Right lung (tissue), 10 donors: ENCODE results near the gene LRRC66. TPM values are rescaled to one million over a fixed set of nuclear protein-coding genes. Genes with fewer than 3 reads are reported as not detected.

ENCODE experiments used
- DNase-seq, 2 donors: peaks; one replicate each; pipeline ENCODE4 v3.0.0-alpha.2; 2013
- long read RNA-seq, 8 donors: transcript quantifications; one replicate each; lab custom pipeline, GENCODE V29; 2026
- polyA plus RNA-seq, 5 donors: library from polyadenylated mRNA; unstranded; fragments of 120-200 nt; gene quantifications; one replicate each; pipeline versions ENCODE4 v1.2.1 to v1.2.3, GENCODE V29; 2013; ENCODE audit warnings: inconsistent platforms in 1 of 5, low replicate concordance in 1 of 5; ENCODE audit not compliant: insufficient read length in 5 of 5, insufficient read depth in 1 of 5

LRRC66 gene
- under 1 TPM; 0.22 to 0.61 (median 0.31) TPM for polyA plus RNA-seq
- long read RNA-seq, donor 1, result 0 reads
- long read RNA-seq, donor 2, result 0 reads
- long read RNA-seq, donor 3, result 0 reads
- long read RNA-seq, donor 4, result 0 reads
- long read RNA-seq, donor 5, result 0 reads
- long read RNA-seq, donor 6, result 0 reads
- long read RNA-seq, donor 7, result 0 reads
- long read RNA-seq, donor 8, result 0 reads

- no peak for DNase-seq
These were observed at the start of gene LRRC66 for GRCh38 chr4:52019936-52020657. TSS of gene LRRC66 (minus strand) at chr4:52020363. CDS start at chr4:52017613, 2,750 bp downstream.

GRCh38 chr4:52069571-52069970, 49.4 kb upstream of the LRRC66 start:
- no peak for DNase-seq

- DNase-seq, result no peak
These were observed 39.2 kb upstream of the LRRC66 start for GRCh38 chr4:52059372-52059771.

GRCh38 chr4:52058275-52058674, 38.1 kb upstream of the LRRC66 start:
- no peak for DNase-seq

GRCh38 chr4:52057196-52057595, 37.0 kb upstream of the LRRC66 start:
- DNase-seq, result no peak

- no peak for DNase-seq
These were observed 34.1 kb upstream of the LRRC66 start for GRCh38 chr4:52054254-52054653.

- DNase-seq, result no peak
These were observed 32.3 kb upstream of the LRRC66 start for GRCh38 chr4:52052475-52052780.

- peak in 1 of 2 donors; percentile 39 for DNase-seq
These were observed 31.7 kb upstream of the LRRC66 start for GRCh38 chr4:52051615-52052474.

- DNase-seq, result no peak
These were observed 31.1 kb upstream of the LRRC66 start, which contains the start of gene SPATA18 for GRCh38 chr4:52051213-52051614. TSS of gene SPATA18 (plus strand) at chr4:52051304. CDS start at chr4:52051705, 401 bp downstream.

GRCh38 chr4:52049266-52049665, 29.1 kb upstream of the LRRC66 start:
- no peak for DNase-seq

- no peak for DNase-seq
These were observed 24.9 kb upstream of the LRRC66 start for GRCh38 chr4:52045028-52045427.

GRCh38 chr4:52038103-52038912, 18.1 kb upstream of the LRRC66 start, which contains the start of gene SGCB:
TSS of gene SGCB (minus strand) at chr4:52038299. CDS start at chr4:52038259, 40 bp downstream.
- peak in 1 of 2 donors; percentile 45 for DNase-seq

- DNase-seq, result peak; percentile 47 to 50
These were observed 17.5 kb upstream of the LRRC66 start for GRCh38 chr4:52037689-52038102.

- DNase-seq, result no peak
These were observed 16.8 kb upstream of the LRRC66 start for GRCh38 chr4:52036886-52037530.

- DNase-seq, result no peak
These were observed 15.0 kb upstream of the LRRC66 start for GRCh38 chr4:52035190-52035589.

- no peak for DNase-seq
These were observed 11.8 kb upstream of the LRRC66 start for GRCh38 chr4:52032005-52032404.

- no peak for DNase-seq
These were observed 8.8 kb upstream of the LRRC66 start for GRCh38 chr4:52028970-52029369.

- no peak for DNase-seq
These were observed 2.3 kb downstream of the LRRC66 start for GRCh38 chr4:52017814-52018213.

GRCh38 chr4:52016981-52017380, 3.2 kb downstream of the LRRC66 start:
- no peak for DNase-seq

- DNase-seq, result no peak
These were observed 4.8 kb downstream of the LRRC66 start for GRCh38 chr4:52015366-52015765.

- DNase-seq, result no peak
These were observed 5.3 kb downstream of the LRRC66 start for GRCh38 chr4:52014903-52015302.
